HG03135 (cell line): Measurements from ENCODE around the gene HCLS1.
"Not testable (repeated sequence)": the region's sequence is repeated elsewhere in the genome, so short reads cannot be mapped to it uniquely, and the experiment has no call there.

Source experiments
- ATAC-seq: cut with Tn5 transposase; IDR thresholded peaks from one replicate; pipeline ENCODE4 v1.9.1; 2021; ENCODE audit warnings: mild to moderate bottlenecking, moderate library complexity; ENCODE audit not compliant: unreplicated experiment

Gene HCLS1, protein sequence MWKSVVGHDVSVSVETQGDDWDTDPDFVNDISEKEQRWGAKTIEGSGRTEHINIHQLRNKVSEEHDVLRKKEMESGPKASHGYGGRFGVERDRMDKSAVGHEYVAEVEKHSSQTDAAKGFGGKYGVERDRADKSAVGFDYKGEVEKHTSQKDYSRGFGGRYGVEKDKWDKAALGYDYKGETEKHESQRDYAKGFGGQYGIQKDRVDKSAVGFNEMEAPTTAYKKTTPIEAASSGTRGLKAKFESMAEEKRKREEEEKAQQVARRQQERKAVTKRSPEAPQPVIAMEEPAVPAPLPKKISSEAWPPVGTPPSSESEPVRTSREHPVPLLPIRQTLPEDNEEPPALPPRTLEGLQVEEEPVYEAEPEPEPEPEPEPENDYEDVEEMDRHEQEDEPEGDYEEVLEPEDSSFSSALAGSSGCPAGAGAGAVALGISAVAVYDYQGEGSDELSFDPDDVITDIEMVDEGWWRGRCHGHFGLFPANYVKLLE

DNA sequence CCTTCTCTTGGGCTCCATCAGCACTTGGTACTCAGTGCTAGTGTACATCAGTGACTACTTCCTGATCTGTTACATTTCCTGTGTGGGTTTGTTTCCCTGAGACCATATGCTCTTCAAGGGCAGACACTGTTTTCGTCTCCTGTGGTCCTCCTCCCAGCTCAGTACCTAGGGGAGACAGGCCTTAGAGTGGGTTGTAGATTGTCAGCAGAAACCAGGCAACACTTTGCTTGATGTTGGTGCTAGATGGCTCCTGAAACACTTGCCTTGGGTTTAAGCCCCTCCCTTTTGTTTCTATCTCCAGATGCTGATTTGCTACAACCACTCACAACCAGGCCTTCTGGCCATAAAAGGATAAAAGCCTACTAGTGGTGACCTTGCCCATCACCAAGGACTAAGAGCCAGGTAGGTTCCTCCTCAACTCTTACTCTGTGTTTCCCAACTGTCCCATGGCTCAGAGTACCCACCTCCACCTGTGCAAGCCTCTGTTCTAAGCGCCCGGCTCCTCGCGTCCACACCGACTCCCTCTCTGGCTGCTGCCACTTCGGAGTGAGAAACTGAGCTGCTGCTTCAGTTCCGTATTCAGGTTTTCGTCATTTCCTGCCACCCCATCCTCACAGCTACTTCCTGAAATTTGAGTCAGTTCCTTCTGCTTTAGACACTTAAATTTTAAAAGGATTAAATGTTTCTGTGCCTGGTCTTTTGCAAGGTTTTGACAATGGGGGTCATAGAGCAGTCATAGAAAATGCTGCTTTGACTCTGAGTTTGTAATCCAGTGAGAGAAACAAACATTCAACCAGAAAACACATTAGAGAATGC lies at the start of gene HCLS1:
Gene HCLS1, minus strand, starts transcription at position 548 of the 816 bp plus-strand sequence. CDS start 2,556 bp downstream, outside the sequence.
- peak; percentile 86 for ATAC-seq

DNA sequence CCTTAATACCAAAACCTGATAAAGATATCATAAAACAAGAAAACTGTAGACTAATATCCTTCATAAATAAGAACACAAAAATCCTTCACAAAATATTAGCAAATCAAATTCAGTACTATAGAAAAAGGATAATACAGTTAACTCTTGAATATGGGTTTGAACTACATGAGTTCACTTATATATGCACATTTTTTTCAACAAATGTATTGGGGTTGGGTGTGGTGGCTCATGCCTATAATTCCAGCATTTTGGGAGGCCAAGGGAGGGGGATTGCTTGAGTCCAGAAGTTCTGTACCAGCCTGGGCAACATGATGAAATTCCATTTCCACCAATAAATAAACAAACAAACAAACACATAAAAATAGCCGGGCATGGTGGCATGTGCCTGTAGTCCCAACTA lies 49.6 kb upstream of the HCLS1 start:
- ATAC-seq, result no peak

DNA sequence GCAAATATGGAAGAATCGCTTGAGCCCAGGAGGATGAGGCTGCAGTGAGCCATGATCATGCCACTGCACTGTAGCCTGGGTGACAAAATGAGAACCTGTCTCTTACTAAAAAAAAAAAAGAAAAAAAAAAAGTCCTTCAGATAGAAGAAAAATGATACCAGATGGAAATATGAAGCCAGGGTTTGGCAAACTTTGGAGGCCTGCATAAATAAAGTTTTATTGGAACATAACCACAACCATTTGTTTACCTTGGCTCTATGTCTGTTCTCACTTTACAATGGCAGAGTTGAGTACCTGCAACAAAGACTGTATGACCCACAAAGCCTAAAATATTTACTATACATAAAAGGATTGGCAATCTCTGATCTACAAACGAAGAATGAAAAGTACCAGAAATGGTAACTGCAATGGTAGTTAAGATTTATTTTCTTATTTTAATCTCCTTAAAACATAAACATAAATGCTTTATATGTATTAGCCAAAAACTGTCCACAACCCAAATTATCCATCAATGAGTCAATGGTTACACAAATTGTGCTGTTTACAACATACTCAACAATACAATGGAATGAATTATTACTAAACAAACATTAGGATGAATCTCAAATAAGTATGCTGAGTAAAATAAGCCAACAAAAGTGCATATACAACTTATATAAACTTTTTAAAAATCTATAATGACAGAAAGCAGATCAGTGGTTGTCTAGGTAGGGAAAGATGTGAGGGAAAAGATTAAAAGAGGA lies 47.0 kb upstream of the HCLS1 start:
- no peak for ATAC-seq

DNA sequence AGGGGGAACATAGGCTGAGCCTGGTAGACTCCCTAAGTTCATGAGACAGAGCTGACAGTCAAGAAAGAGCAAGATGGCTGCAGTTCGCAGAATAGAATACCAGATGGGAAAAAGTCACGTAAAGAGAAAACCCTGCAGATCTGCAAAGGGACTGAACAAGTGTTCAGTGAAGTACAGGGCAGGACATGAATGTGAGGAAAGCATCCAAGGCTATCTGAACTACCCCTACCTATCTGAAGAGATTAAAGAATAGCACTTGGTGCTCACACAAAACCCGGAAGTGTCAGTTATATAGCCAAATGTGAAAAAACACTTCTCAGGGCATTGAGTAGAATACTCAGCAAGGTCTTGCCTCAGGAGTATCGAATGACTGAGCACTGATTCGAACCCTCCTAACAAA lies 44.8 kb upstream of the HCLS1 start:
- no peak for ATAC-seq

DNA sequence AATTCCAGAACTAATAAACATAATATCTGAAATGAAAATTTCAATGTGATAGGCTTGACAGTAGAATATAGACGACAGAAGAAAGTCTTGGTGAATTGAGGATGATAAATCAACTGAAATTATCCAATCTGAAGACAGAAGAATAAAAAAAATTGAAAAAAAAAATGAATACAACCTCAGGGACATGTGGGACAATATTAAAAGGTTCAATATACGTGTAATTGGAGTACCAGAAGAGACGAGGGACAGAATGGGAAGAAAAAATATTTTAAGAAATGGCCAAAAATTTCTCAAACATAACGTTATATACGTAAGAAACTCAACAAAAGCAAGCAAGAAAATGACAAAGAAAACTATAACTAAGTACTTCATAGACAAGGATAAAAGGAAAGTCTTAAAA lies 43.3 kb upstream of the HCLS1 start:
- no peak for ATAC-seq

DNA sequence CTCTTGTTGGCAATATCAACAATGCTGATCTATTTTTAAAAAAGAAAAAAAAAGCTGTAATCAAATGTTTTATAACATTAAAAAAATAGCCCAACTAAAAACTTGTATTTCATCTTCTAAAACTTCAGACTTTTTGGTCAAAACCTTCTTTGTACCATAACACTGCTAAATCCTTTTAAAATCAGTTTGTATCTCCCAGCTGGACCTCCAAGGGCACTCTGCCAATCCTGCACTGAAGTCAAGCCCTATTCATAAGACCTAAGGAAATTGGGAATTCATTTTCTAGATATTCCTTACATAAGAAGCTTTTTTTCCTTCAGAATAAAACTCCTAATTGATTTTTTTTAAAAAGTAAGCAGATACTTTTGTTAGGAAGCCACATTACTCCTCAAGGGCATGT lies 38.2 kb upstream of the HCLS1 start:
- no peak for ATAC-seq

DNA sequence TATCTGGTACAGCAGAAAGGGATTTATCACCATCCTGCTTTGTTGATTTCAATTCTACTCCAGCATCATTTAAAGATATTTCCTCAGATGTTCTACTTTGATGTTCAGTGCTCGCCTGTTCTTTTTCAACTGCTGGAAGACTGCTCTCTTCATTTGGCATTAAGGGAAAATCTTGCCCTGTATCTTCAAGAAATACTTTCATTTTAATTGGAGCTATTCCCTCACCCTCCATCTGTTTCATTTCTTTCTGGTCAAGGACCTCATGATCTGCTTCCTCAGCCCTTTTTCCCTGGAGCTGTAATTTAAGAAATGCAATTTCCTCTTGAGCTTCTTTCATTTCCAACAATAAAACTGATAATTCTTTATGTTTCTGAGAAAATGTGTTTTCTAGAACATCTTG lies 37.8 kb upstream of the HCLS1 start:
- ATAC-seq, result no peak

DNA sequence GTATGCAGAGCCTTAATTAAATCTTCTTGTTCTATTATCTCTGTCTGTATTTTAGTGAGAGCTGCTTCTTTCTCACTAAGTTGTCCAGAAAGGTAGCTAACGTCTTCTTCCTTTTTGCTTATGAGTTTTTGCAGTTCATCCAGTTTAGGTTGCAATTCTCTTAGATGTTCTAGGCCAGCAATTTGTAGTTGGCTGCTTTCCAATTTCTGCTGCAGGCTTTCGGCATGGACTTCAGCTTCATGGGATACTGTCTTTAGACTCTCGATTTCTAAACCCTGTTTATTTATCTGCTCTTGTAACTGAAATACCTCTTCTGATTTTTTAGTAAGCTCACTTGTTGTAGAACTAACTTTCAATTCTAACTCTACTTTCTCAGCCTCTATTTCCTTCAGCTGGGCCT lies 35.5 kb upstream of the HCLS1 start:
- ATAC-seq, result no peak

DNA sequence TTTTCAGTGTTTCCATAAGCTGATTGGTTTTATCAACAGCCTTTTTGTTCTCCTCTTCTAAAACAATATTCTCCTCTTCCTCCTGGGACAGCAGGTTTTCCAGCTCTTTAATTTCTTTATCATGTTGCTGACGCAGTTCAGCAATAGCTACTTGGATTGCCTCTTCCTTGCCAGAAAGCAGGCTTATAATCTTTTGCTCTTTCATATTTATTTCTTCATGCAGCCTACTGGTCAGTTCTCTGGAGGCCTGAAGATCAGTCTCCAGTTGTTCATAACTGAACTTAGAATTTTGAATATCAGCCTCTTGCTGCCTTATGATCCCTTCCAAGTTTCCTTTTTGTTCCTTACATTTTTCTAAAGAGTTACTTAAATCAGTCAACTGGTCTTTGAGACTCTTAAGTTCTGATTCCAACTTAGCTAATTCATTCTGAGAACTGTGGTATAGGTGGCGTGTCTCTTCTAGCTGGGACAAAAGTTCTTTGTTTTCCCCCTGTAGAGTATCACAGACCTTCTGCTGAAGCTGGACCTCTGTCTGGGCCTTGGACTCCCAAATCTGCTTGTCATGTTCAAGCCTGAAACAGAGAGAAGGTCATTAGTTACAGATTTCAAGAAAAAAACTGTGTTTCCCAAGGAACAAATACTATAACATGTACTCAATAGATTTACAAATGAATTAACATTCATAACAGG lies 31.5 kb upstream of the HCLS1 start:
- no peak for ATAC-seq

DNA sequence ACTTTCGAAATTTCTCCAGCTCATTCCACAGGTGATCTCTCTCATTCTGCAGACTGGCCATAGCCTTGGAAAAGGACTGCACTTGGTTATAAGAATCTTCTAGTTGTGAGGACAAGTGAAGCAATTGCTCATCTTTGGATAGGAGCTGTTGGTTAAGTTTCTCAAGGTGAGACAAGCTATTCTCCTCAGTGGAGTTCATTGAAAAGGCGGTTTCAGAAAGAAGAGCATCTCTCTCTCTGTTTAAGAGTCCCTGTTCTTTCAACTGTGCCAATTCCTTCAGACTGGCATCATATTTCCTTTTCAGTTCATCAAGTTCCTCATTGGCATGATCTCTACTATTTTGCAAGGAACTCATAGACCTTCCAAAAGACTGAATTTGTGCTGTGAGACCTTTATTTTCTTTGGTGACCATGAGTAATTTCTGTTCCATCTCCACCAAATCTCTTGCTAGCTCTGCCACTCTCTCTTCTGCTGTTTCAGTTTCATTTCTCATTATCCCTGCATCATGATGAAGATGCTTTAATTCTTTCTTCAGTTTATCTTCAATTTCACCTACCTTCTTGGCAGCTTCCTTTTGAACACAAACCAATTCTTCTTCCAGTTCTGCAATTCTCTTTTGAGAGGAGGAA lies 30.2 kb upstream of the HCLS1 start:
- ATAC-seq, result no peak

DNA sequence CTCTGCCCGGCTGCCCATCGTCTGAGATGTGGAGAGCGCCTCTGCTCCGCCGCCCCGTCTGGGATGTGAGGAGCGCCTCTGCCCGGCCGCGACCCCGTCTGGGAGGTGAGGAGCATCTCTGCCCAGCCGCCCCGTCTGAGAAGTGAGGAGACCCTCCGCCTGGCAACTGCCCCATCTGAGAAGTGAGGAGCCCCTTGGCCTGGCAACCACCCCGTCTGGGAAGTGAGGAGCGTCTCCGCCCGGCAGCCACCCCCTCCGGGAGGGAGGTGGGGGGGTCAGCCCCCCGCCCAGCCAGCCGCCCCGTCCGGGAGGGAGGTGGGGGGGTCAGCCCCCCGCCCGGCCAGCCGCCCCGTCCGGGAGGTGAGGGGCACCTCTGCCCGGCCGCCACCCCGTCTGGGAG lies 28.0 kb upstream of the HCLS1 start:
- not testable (repeated sequence) for ATAC-seq

DNA sequence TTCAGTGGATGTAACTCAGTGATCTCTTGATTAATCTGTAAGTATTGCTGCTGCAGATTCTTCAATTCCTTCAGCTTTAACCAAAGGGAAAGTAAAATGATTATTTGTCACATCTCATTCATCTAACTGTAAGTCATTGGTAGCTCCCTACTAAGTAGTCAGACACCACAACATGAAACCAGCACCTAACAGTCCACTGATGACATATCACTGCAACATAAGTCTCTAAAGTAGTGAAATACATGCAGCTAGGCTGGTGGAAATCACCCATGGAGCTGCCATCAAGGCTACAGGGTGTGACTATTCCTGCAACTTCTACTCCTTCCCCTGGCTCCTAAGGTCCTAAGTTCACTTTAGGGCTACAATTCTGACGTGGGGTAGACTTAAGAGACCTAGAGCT lies 21.1 kb upstream of the HCLS1 start:
- no peak for ATAC-seq

DNA sequence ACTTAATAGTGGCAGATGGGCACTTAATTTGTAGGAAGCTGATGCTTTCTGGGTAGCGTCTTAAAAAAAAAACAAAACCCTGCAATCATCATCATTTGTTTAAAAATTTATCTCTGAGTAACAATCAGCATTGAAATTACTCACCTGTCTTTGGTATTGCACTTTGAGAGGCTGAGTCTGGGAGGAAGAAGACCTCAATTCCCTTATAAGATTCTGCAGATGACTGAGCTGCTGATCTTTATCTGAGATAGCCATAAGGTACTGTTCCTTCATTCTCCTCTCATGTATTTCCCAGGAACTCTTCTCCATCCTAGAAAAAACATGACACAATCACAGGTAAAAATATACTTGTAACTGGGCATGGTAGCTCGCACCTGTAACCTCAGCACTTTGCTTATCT lies 16.4 kb upstream of the HCLS1 start:
- no peak for ATAC-seq

DNA sequence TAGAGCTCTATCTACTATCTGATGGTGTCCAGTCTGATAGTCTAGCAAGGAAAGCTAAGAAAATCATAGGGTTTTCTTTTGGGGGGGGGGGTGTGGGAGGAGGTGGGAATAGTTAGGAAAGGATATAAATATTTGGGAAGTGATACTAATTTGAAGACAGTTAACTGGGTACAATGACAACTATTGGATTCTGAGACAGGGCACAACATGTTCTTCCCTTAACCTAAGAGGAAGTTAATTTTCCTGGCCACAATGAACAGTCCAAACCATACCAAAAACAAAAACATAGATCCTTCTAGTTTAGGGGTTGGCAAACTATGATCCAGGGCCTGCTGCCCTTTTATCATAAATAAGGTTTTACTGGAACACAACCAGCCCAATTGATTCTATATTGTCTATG lies 10.0 kb upstream of the HCLS1 start:
- no peak for ATAC-seq

DNA sequence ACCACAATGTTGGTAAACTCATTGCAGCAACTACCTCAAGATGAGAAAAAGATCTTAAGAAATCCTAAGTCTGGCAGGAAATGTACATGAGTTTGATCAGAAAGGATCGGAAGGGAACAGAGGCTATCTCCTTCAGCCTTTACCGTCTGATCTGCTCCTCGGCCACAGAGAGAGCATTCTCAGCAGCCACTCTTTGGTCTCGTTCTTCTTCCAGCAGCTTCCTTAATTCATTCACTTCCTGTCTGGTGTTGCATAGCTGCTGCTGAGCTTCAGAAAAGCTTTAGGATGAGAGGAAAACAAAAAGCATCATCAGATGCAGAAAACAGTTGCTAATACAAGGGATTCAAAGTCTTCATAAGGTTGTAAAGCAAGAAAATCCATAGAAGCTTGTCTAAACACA lies 6.6 kb upstream of the HCLS1 start:
- ATAC-seq, result no peak

DNA sequence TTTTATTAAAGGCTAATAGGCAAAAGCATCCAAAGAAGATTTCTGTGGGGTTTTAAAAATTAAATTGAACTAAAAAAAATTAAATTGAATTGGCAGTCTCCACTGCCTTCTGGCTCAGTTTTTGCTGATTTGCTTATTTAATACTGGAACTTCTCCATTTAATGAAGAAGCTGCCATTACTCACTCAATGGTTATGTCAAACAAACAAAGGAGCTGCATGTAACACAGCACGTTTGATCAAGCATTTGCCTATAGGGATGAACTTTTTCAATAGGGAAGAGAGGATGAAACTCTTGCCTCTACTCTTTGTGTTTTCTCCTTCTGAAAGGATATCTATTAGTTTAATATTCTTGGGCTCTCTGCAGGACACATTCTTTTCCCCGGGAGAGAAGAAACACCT lies 4.8 kb upstream of the HCLS1 start:
- ATAC-seq, result no peak

DNA sequence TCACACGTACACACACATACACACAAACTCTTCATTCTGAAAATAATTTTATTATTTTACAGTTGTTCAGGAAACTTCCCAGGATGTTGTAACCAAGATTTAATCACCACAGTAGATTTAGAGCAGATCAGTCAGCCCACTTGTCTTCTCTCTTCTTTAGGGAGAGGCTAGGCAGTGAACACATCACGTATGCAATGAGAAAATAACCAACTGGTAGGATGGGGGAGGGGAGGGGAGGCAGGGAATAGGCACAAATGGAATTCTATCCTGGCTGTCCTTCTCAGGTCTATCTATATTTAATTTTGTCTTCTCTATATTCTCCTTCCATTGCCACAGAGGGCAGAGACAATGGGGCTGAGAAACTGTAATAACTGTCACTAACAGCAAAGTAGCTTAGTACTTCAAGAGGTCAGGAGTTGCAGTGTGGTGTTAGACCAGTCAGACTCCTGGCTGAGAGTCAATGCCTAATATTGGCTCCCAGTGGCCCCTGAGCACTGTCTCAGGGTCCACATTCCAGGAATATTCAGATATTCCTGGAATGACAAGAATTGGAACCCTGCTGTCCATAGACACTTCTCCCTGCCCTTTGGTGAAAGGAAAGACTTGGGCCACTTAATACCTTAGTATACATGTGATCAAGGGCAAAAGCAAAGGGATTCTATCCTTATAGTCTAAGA lies 2.6 kb upstream of the HCLS1 start:
- ATAC-seq, result no peak

DNA sequence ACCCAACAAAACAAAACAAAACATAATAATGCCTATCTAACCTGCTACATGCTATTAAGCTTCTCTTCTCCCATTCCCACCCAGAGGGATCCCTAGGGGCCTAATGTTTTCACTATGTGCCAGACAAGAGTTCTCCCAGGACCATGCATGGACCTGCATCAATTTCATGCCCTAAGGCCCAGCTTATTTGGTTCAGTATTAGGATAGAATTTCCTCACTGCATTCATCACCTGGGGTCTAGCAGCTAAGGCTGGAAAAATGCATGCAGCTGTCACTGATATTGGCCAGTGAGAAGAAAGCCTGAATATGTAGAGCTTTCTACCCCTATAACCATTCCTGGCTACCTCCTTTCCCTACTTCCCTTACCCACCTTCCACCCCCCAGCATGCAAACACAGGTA lies 2.0 kb upstream of the HCLS1 start:
- no peak for ATAC-seq

DNA sequence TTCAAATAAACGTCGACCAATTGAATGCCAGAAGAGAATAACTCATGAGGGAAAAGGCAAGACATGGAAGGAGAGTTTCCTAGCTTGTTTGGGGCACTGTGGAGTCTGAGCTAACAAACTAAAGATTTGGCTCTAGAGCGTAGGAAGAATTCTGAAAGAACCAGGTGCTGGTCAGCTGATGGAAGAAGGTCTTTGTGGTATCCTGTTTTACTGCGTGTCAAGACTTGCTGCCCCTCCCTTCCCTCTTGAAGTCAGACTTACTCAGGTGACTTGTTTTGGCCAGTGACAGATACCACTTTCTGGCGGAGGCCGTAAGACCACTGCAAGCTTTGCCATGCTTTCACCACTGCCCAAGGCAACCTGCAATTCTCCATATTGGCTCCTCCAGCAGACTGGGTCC lies 673 bp upstream of the HCLS1 start:
- ATAC-seq, result no peak

DNA sequence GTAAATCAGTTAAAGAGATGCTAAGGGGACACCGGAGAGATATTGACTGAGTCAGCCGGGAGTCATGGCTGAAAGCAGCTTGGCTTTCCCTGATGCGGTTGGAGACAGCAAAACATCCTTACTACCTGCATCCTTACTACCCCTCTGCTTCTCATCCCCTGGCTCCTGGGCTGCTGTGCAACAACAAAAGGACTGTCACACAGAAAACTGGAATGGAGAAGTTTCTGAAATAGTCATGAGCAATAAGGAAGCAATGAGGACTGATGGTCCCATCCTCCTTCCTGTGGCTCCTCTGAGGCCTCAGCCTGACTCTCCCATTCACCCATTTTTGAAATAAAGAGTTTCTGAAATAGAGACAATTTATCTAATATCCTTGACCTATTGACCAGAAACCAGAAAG lies 1.1 kb downstream of the HCLS1 start:
- no peak for ATAC-seq
